NCI-H748 treated with DMSO at 0.1 percent for 48 hours (cell line): ENCODE data around the gene HIC2.
"Not testable (repeated sequence)": the region's sequence is repeated elsewhere in the genome, so short reads cannot be mapped to it uniquely, and the experiment has no call there.

Experiments
- DNase-seq: peaks from one replicate; lab custom pipeline; 2025; lab: John Stamatoyannopoulos, UW

Gene HIC2

GRCh38 chr22:21450858-21451353 is 33.7 kb downstream of the HIC2 start:
- no peak for DNase-seq

GRCh38 chr22:21451545-21452520 is 34.7 kb downstream of the HIC2 start:
- no peak for DNase-seq

- DNase-seq = not testable (repeated sequence)
Observed at GRCh38 chr22:21452666-21453065, 35.5 kb downstream of the HIC2 start.

- DNase-seq = not testable (repeated sequence)
Observed at GRCh38 chr22:21454998-21455333, 37.8 kb downstream of the HIC2 start.

- DNase-seq = no peak
Observed at GRCh38 chr22:21455334-21456089, 38.3 kb downstream of the HIC2 start.

GRCh38 chr22:21457023-21457787 is 40.0 kb downstream of the HIC2 start:
- DNase-seq = no peak

- not testable (repeated sequence) for DNase-seq
Observed at GRCh38 chr22:21462672-21463071, 45.5 kb downstream of the HIC2 start.

GRCh38 chr22:21467337-21468193 is 50.4 kb downstream of the HIC2 start, which contains the start of gene TMEM191C:
Gene TMEM191C (plus strand): TSS chr22:21467387. CDS start chr22:21467460, 73 bp downstream.
- DNase-seq = not testable (repeated sequence)

- DNase-seq = not testable (repeated sequence)
Observed at GRCh38 chr22:21468194-21469096, 51.3 kb downstream of the HIC2 start.

GRCh38 chr22:21469097-21469994 is 52.2 kb downstream of the HIC2 start:
- DNase-seq = not testable (repeated sequence)

- DNase-seq = not testable (repeated sequence)
Observed at GRCh38 chr22:21472984-21473383, 55.8 kb downstream of the HIC2 start.

GRCh38 chr22:21473664-21474063 is 56.5 kb downstream of the HIC2 start:
- not testable (repeated sequence) for DNase-seq

GRCh38 chr22:21484039-21484438 is 66.9 kb downstream of the HIC2 start:
- DNase-seq = not testable (repeated sequence)

- DNase-seq = not testable (repeated sequence)
Observed at GRCh38 chr22:21487723-21488122, 70.6 kb downstream of the HIC2 start.

GRCh38 chr22:21489149-21489680 is 72.0 kb downstream of the HIC2 start:
- not testable (repeated sequence) for DNase-seq

- not testable (repeated sequence) for DNase-seq
Observed at GRCh38 chr22:21490556-21490955, 73.4 kb downstream of the HIC2 start.

- DNase-seq = not testable (repeated sequence)
Observed at GRCh38 chr22:21492271-21492670, 75.1 kb downstream of the HIC2 start.
